Measurements from ENCODE around the gene DMD. TPM values are rescaled to one million over a fixed set of nuclear protein-coding genes. Genes with fewer than 3 reads are reported as not detected.

DMD gene
- total RNA-seq, 1 donor from 2014 or later, result 30.6 TPM

DNA sequence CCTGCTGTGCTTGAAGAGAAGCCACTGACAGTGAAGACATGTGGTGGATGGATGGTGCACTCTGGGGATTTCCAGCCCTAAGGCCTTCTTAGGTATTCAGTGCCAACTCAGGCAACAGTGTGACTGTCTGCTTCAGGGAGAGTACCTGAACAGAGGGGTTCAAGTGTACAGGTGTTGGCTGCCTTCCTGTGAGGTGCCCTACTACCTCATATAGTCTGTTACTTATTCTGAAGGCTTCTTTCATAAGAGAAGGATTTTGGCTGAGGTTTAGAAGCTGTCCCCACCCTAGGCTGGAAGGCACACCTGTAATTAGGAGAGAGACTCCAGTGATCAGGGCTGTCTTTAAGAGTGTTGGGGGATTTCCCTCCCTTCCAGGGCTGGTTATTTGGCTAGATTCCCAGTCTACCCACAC lies 2141.3 kb downstream of the DMD start:
- Mint-ChIP-seq H3K27ac (no peak overlapping the region), H3K27me3 (ENCODE audit: insufficient read depth, low read depth) (peaks cover 7% of the 10 kb centered on the region), H3K4me3 (no peak overlapping the region), H3K9me3 (peaks cover 12% of the 10 kb centered on the region), H3K4me1 (no peaks in the 10 kb centered on the region), H3K36me3 (no peaks in the 10 kb centered on the region)
- TF ChIP-seq EZH2phosphoT487 (IDR thresholded peaks at IDR 0.05) (no peak), EZH2 (IDR thresholded peaks at IDR 0.05) (no peak)
- TF ChIP-seq, protein P1, sequence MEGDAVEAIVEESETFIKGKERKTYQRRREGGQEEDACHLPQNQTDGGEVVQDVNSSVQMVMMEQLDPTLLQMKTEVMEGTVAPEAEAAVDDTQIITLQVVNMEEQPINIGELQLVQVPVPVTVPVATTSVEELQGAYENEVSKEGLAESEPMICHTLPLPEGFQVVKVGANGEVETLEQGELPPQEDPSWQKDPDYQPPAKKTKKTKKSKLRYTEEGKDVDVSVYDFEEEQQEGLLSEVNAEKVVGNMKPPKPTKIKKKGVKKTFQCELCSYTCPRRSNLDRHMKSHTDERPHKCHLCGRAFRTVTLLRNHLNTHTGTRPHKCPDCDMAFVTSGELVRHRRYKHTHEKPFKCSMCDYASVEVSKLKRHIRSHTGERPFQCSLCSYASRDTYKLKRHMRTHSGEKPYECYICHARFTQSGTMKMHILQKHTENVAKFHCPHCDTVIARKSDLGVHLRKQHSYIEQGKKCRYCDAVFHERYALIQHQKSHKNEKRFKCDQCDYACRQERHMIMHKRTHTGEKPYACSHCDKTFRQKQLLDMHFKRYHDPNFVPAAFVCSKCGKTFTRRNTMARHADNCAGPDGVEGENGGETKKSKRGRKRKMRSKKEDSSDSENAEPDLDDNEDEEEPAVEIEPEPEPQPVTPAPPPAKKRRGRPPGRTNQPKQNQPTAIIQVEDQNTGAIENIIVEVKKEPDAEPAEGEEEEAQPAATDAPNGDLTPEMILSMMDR (IDR thresholded peaks at IDR 0.05), result no peak
- Histone ChIP-seq H3F3A (ENCODE audit: low read depth) (peaks cover 16% of the 10 kb centered on the region), H3K36me3 (no peaks in the 10 kb centered on the region), H4K20me1 (ENCODE audit: low read depth) (no peaks in the 10 kb centered on the region), H2AFZ (replicated peaks) (no peak overlapping the region), H3K4me3 (no peak overlapping the region), H3K9ac (no peak overlapping the region), H3K27ac (no peak overlapping the region), H3K4me1 (peaks cover 5% of the 10 kb centered on the region), H3K79me2 (ENCODE audit: low read depth) (no peaks in the 10 kb centered on the region), H3K27me3 (no peaks in the 10 kb centered on the region), H3K9me3 (ENCODE audit: low read depth) (peaks cover 8% of the 10 kb centered on the region), H3K4me2 (no peak overlapping the region)
- DNase-seq (ENCODE audit: low spot score), result no peak

Small RNAs within 50 kb of the gene (microRNA-seq; reads per million reads assigned to microRNA genes)
- gene MIR3915, result not detected
- gene MIR548F5, result not detected

Small RNAs within 50 kb of the gene (small RNA-seq; reads per million reads assigned to genes)
- gene MIR3915 (not detected), gene MIR548F5 (not detected), gene RNA5SP501 (not detected), gene RNU6-894P (not detected)

Measured in neural progenitor cell (in vitro differentiated cells).